T1000 (cell line): ENCODE data around the gene MED31.
"Not testable (repeated sequence)": the region's sequence is repeated elsewhere in the genome, so short reads cannot be mapped to it uniquely, and the experiment has no call there.

Experiments
- DNase-seq: peaks from one replicate; lab custom pipeline; 2025; ENCODE audit warnings: mixed read lengths; lab: John Stamatoyannopoulos, UW

The MED31 gene

GRCh38 chr17:6651354-6651918 is at the start of gene MED31, which contains the start of gene C17orf100:
Gene MED31 (minus strand): TSS chr17:6651605. CDS start chr17:6651528, 77 bp downstream.
Gene C17orf100 (plus strand): TSS chr17:6651762. CDS start chr17:6651914, 152 bp downstream.
- DNase-seq = peak; percentile 96

GRCh38 chr17:6700948-6701307 is 49.5 kb upstream of the MED31 start:
- no peak for DNase-seq

- DNase-seq = no peak
Measured at GRCh38 chr17:6699997-6700947, 48.9 kb upstream of the MED31 start.

GRCh38 chr17:6698004-6698403 is 46.6 kb upstream of the MED31 start:
- DNase-seq = no peak

GRCh38 chr17:6696906-6697305 is 45.5 kb upstream of the MED31 start:
- DNase-seq = no peak

GRCh38 chr17:6695565-6695964 is 44.2 kb upstream of the MED31 start:
- DNase-seq = no peak

GRCh38 chr17:6695051-6695450 is 43.6 kb upstream of the MED31 start:
- no peak for DNase-seq

GRCh38 chr17:6691958-6692357 is 40.6 kb upstream of the MED31 start:
- not testable (repeated sequence) for DNase-seq

GRCh38 chr17:6691546-6691945 is 40.1 kb upstream of the MED31 start:
- DNase-seq = no peak

GRCh38 chr17:6690641-6691040 is 39.2 kb upstream of the MED31 start:
- DNase-seq = no peak

- no peak for DNase-seq
Measured at GRCh38 chr17:6688944-6689343, 37.5 kb upstream of the MED31 start.

- DNase-seq = no peak
Measured at GRCh38 chr17:6686026-6686425, 34.6 kb upstream of the MED31 start.

GRCh38 chr17:6684881-6685767 is 33.7 kb upstream of the MED31 start:
- DNase-seq = no peak

- DNase-seq = no peak
Measured at GRCh38 chr17:6684460-6684783, 33.0 kb upstream of the MED31 start.

GRCh38 chr17:6683730-6684459 is 32.5 kb upstream of the MED31 start:
- DNase-seq = no peak

GRCh38 chr17:6683081-6683684 is 31.8 kb upstream of the MED31 start:
- DNase-seq = no peak

- no peak for DNase-seq
Measured at GRCh38 chr17:6682339-6682738, 30.9 kb upstream of the MED31 start.

- DNase-seq = no peak
Measured at GRCh38 chr17:6681671-6682070, 30.3 kb upstream of the MED31 start.

- DNase-seq = no peak
Measured at GRCh38 chr17:6681176-6681575, 29.8 kb upstream of the MED31 start.

- no peak for DNase-seq
Measured at GRCh38 chr17:6679241-6679640, 27.8 kb upstream of the MED31 start.

GRCh38 chr17:6677946-6678345 is 26.5 kb upstream of the MED31 start:
- DNase-seq = no peak
